HepG2 (cell line): Measurements from ENCODE around the gene HSD17B8. TPM values are rescaled to one million over a fixed set of nuclear protein-coding genes. Genes with fewer than 3 reads are reported as not detected.

Experiments used
- HOXA9 ChIP-seq: sonication (generic); formaldehyde crosslinking; IDR thresholded peaks from 2 replicates; pipeline ENCODE4 v1.8.1; 2022; ENCODE audit warnings: missing genetic modification reagents, mild to moderate bottlenecking, moderate library complexity, borderline replicate concordance
- IRF2 ChIP-seq: IDR thresholded peaks from 2 replicates; pipeline ENCODE4 v1.6.1; 2018; ENCODE audit warnings: missing genetic modification reagents, missing compliant biosample characterization
- KDM5A ChIP-seq: fragments of 200-600 bp; sonication (generic); IDR thresholded peaks from 2 replicates; pipeline ENCODE4 v1.7.0; 2018; ENCODE audit warnings: antibody characterized with exemption, mild to moderate bottlenecking, low read length, borderline replicate concordance
- KMT2A ChIP-seq: sonication (generic); formaldehyde crosslinking; IDR thresholded peaks from 2 replicates; pipeline ENCODE4 v1.4.0; 2020; ENCODE audit warnings: missing genetic modification reagents
- MXI1 ChIP-seq: IDR thresholded peaks from 3 replicates; pipeline ENCODE4 v1.6.1; 2012; ENCODE audit warnings: low read depth, low read length, inconsistent platforms, borderline replicate concordance
- NFATC3 ChIP-seq: sonication (generic); formaldehyde crosslinking; IDR thresholded peaks from 2 replicates; pipeline ENCODE4 v1.5.1; 2020; ENCODE audit warnings: mild to moderate bottlenecking, missing genetic modification reagents
- NFIB ChIP-seq: sonication (generic); formaldehyde crosslinking; IDR thresholded peaks from 2 replicates; pipeline ENCODE4 v1.9.0; 2021; ENCODE audit warnings: missing genetic modification reagents, mild to moderate bottlenecking, borderline replicate concordance
- PPARG ChIP-seq: conservative IDR thresholded peaks from 2 replicates; pipeline ENCODE4 v1.6.1; 2016; ENCODE audit warnings: missing biosample characterization, missing genetic modification reagents
- SAP130 ChIP-seq: IDR thresholded peaks from 2 replicates; pipeline ENCODE4 v1.6.1; 2016; ENCODE audit warnings: low read depth
- SMAD3 ChIP-seq: sonication (generic); formaldehyde crosslinking; IDR thresholded peaks from 2 replicates; pipeline ENCODE4 v1.4.0; 2020; ENCODE audit warnings: missing genetic modification reagents
- TARDBP ChIP-seq: sonication (generic); formaldehyde crosslinking; IDR thresholded peaks from 2 replicates; pipeline ENCODE4 v1.8.0; 2022; ENCODE audit warnings: mild to moderate bottlenecking, missing genetic modification reagents
- ZNF230 ChIP-seq: sonication (generic); formaldehyde crosslinking; IDR thresholded peaks from 2 replicates; pipeline ENCODE4 v1.4.0; 2020; ENCODE audit warnings: mild to moderate bottlenecking, missing genetic modification reagents
- ZNF235 ChIP-seq: sonication (generic); formaldehyde crosslinking; IDR thresholded peaks from 2 replicates; pipeline ENCODE4 v1.8.1; 2023; ENCODE audit warnings: mild to moderate bottlenecking, missing genetic modification reagents, borderline replicate concordance
- ZNF550 ChIP-seq: sonication (generic); formaldehyde crosslinking; IDR thresholded peaks from 2 replicates; pipeline ENCODE4 v1.4.0; 2020; ENCODE audit warnings: mild to moderate bottlenecking, missing genetic modification reagents, borderline replicate concordance
- polyA plus RNA-seq, 8 experiments: library from polyadenylated mRNA; depleted of rRNA in 3 of 8; stranded (reverse) in 7 of 8; unstranded in 1 of 8; fragments of >200 nt; fragmentation: Illumina TruSeq in 4 of 8; extraction: Trizol in 4 of 8; gene quantifications; 2 replicates each; pipeline versions ENCODE4 v1.2.1 to v1.2.3, GENCODE V29; 2011 to 2016; ENCODE audit warnings: low read depth in 4 of 8, missing spikeins in 1 of 8, mixed read lengths in 1 of 8; ENCODE audit not compliant: insufficient read depth in 1 of 8
- total RNA-seq, 5 experiments: library from RNA; depleted of rRNA; stranded (reverse); fragments of >200 nt; fragmentation: Illumina TruSeq; extraction: Trizol; gene quantifications; 2 replicates each; pipeline ENCODE4 v1.2.3, GENCODE V29; 2016; ENCODE audit warnings: low read depth in 1 of 5
- TF ChIP-seq, protein P1 (sequence below): IDR thresholded peaks from 2 replicates; pipeline ENCODE4 v1.6.1; 2016; ENCODE audit warnings: low read depth, control low read depth
- TF ChIP-seq, protein P2 (sequence below): IDR thresholded peaks from 2 replicates; pipeline ENCODE4 v1.6.1; 2018; ENCODE audit warnings: missing genetic modification reagents
- TF ChIP-seq, protein P3 (sequence below): sonication (generic); formaldehyde crosslinking; IDR thresholded peaks from 2 replicates; pipeline ENCODE4 v1.5.1; 2020; ENCODE audit warnings: mild to moderate bottlenecking, missing genetic modification reagents, borderline replicate concordance
- TF ChIP-seq, protein P4 (sequence below): sonication (generic); formaldehyde crosslinking; IDR thresholded peaks from 2 replicates; pipeline ENCODE4 v1.4.0; 2020; ENCODE audit warnings: missing genetic modification reagents
- TF ChIP-seq, protein P5 (sequence below): sonication (generic); formaldehyde crosslinking; IDR thresholded peaks from 2 replicates; pipeline ENCODE4 v1.4.0; 2020; ENCODE audit warnings: missing genetic modification reagents
- TF ChIP-seq, protein P6 (sequence below): sonication (generic); formaldehyde crosslinking; conservative IDR thresholded peaks from 2 replicates; pipeline ENCODE4 v1.8.1; 2023; ENCODE audit warnings: missing genetic modification reagents

The HSD17B8 gene
- total and polyA plus RNA-seq, 2 of the 13 experiments (the other 11 are each of a cell fraction or from before 2014, with no cell fraction given) = 12.6 to 20.1 TPM

DNA sequence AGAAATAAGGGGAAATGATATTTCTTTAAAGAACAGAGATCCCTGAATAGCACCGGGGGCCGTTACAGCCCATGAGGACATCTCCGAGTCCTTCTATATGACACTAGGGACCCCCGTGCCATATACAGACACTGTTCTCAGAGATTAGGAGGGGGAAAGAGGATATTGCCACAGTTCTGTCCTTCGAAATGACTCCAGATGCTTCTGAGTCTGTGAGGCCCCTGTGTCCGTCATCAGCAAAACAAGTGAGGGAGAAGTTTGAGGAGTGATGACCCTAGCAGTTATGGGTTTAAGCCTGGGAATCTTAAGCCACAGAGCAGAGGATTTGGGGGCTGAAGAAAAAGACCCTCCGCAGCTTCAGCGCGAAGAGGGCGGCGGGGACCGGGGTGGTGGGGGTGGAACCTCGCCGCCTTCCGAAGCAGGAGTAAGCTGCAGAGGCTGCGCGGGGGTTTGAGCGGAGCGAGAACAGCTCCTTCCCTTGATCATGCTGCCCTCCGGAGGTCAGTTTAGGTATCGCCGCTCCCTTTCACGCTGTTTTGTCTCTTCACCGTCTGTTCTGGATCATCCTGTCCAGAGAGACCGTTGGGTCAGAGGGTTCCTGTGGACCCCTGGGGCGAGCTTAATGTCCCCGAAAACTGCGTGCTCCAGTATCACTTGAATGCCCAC is 43.7 kb downstream of the HSD17B8 start (continued):
- TF ChIP-seq, protein P1, sequence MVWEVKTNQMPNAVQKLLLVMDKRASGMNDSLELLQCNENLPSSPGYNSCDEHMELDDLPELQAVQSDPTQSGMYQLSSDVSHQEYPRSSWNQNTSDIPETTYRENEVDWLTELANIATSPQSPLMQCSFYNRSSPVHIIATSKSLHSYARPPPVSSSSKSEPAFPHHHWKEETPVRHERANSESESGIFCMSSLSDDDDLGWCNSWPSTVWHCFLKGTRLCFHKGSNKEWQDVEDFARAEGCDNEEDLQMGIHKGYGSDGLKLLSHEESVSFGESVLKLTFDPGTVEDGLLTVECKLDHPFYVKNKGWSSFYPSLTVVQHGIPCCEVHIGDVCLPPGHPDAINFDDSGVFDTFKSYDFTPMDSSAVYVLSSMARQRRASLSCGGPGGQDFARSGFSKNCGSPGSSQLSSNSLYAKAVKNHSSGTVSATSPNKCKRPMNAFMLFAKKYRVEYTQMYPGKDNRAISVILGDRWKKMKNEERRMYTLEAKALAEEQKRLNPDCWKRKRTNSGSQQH = peak; percentile 51; the same call in 1 of the 2 replicates
- TF ChIP-seq ZNF235 (no peak), KMT2A (CRISPR knock-in tag) (peak; percentile 51; the same call in 1 of the 2 replicates), NFIB (CRISPR knock-in tag) (no peak), ZNF550 (CRISPR knock-in tag) (no peak), NFATC3 (CRISPR knock-in tag) (0 out of 2 replicates have a peak, but pooled peaks have one; percentile 3), MXI1 (peak; percentile 58; the same call in 1 of the 3 replicates), PPARG (CRISPR knock-in tag) (peak; percentile 43; the same call in 1 of the 2 replicates), HOXA9 (CRISPR knock-in tag) (0 out of 2 replicates have a peak, but pooled peaks have one; percentile 34), TARDBP (CRISPR knock-in tag) (peak; percentile 18; the same call in 1 of the 2 replicates), IRF2 (peak; percentile 55; the same call in 1 of the 2 replicates), SMAD3 (CRISPR knock-in tag) (no peak), ZNF230 (CRISPR knock-in tag) (no peak), KDM5A (peak; percentile 24; the same call in 1 of the 2 replicates), SAP130 (CRISPR knock-in tag) (peak; percentile 67)
- TF ChIP-seq, protein P2, sequence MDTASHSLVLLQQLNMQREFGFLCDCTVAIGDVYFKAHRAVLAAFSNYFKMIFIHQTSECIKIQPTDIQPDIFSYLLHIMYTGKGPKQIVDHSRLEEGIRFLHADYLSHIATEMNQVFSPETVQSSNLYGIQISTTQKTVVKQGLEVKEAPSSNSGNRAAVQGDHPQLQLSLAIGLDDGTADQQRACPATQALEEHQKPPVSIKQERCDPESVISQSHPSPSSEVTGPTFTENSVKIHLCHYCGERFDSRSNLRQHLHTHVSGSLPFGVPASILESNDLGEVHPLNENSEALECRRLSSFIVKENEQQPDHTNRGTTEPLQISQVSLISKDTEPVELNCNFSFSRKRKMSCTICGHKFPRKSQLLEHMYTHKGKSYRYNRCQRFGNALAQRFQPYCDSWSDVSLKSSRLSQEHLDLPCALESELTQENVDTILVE (CRISPR knock-in tag) = peak; percentile 52
- TF ChIP-seq, protein P3, sequence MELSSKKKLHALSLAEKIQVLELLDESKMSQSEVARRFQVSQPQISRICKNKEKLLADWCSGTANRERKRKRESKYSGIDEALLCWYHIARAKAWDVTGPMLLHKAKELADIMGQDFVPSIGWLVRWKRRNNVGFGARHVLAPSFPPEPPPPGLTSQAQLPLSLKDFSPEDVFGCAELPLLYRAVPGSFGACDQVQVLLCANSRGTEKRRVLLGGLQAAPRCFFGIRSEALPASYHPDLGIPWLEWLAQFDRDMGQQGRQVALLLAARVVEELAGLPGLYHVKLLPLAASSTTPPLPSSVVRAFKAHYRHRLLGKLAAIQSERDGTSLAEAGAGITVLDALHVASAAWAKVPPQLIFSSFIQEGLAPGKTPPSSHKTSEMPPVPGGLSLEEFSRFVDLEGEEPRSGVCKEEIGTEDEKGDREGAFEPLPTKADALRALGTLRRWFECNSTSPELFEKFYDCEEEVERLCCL (CRISPR knock-in tag) = no peak
- TF ChIP-seq, protein P4, sequence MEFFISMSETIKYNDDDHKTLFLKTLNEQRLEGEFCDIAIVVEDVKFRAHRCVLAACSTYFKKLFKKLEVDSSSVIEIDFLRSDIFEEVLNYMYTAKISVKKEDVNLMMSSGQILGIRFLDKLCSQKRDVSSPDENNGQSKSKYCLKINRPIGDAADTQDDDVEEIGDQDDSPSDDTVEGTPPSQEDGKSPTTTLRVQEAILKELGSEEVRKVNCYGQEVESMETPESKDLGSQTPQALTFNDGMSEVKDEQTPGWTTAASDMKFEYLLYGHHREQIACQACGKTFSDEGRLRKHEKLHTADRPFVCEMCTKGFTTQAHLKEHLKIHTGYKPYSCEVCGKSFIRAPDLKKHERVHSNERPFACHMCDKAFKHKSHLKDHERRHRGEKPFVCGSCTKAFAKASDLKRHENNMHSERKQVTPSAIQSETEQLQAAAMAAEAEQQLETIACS (CRISPR knock-in tag) = no peak
- TF ChIP-seq, protein P5, sequence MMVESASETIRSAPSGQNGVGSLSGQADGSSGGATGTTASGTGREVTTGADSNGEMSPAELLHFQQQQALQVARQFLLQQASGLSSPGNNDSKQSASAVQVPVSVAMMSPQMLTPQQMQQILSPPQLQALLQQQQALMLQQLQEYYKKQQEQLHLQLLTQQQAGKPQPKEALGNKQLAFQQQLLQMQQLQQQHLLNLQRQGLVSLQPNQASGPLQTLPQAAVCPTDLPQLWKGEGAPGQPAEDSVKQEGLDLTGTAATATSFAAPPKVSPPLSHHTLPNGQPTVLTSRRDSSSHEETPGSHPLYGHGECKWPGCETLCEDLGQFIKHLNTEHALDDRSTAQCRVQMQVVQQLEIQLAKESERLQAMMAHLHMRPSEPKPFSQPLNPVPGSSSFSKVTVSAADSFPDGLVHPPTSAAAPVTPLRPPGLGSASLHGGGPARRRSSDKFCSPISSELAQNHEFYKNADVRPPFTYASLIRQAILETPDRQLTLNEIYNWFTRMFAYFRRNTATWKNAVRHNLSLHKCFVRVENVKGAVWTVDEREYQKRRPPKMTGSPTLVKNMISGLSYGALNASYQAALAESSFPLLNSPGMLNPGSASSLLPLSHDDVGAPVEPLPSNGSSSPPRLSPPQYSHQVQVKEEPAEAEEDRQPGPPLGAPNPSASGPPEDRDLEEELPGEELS (CRISPR knock-in tag) = peak; percentile 48; the same call in 1 of the 2 replicates
- TF ChIP-seq, protein P6, sequence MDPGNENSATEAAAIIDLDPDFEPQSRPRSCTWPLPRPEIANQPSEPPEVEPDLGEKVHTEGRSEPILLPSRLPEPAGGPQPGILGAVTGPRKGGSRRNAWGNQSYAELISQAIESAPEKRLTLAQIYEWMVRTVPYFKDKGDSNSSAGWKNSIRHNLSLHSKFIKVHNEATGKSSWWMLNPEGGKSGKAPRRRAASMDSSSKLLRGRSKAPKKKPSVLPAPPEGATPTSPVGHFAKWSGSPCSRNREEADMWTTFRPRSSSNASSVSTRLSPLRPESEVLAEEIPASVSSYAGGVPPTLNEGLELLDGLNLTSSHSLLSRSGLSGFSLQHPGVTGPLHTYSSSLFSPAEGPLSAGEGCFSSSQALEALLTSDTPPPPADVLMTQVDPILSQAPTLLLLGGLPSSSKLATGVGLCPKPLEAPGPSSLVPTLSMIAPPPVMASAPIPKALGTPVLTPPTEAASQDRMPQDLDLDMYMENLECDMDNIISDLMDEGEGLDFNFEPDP (CRISPR knock-in tag) = no peak
